ENCODE data around the gene PIP4K2C.
A peak's percentile ranks its signal among the peaks of the same experiment; 100 is the strongest.
"Not testable (repeated sequence)": the region's sequence is repeated elsewhere in the genome, so short reads cannot be mapped to it uniquely, and the experiment has no call there.

PIP4K2C gene

GRCh38 chr12:57554897-57555296 is 36.1 kb upstream of the PIP4K2C start:
- intact Hi-C loops (cut with DNase I), result no loop called here

GRCh38 chr12:57558864-57559263 is 32.1 kb upstream of the PIP4K2C start:
- intact Hi-C loops (cut with DNase I), result no loop called here
- DNase-seq, result no peak

More at GRCh38 chr12:57554897-57555296, 36.1 kb upstream of the PIP4K2C start:
- no peak for DNase-seq

GRCh38 chr12:57560516-57560915 is 30.5 kb upstream of the PIP4K2C start:
- intact Hi-C loops (cut with DNase I), result no loop called here
- no peak for DNase-seq

- intact Hi-C loops (cut with DNase I); DNase-seq: not testable (repeated sequence)
These were observed 29.9 kb upstream of the PIP4K2C start for GRCh38 chr12:57561117-57561516.

- intact Hi-C loops (cut with DNase I), result no loop called here
- DNase-seq, result no peak
These were observed 27.6 kb upstream of the PIP4K2C start for GRCh38 chr12:57563358-57563757.

- DNase-seq, result no peak
- intact Hi-C loops (cut with DNase I), result no loop called here
These were observed 26.7 kb upstream of the PIP4K2C start for GRCh38 chr12:57564178-57564740.

- intact Hi-C loops (cut with DNase I), result no loop called here
- DNase-seq, result no peak
These were observed 22.2 kb upstream of the PIP4K2C start for GRCh38 chr12:57568838-57569237.

GRCh38 chr12:57569858-57570257 is 21.1 kb upstream of the PIP4K2C start:
- DNase-seq, result no peak
- intact Hi-C loops (cut with DNase I), result no loop called here

GRCh38 chr12:57570438-57570837 is 20.6 kb upstream of the PIP4K2C start:
- DNase-seq; intact Hi-C loops (cut with DNase I): not testable (repeated sequence)

GRCh38 chr12:57571926-57572762 is 18.8 kb upstream of the PIP4K2C start:
- intact Hi-C loops (cut with DNase I), result no loop called here
- no peak for DNase-seq

- DNase-seq, result no peak
- intact Hi-C loops (cut with DNase I), result no loop called here
These were observed 16.2 kb upstream of the PIP4K2C start for GRCh38 chr12:57574795-57575194.

- intact Hi-C loops (cut with DNase I), result no loop called here
- DNase-seq, result no peak
These were observed 15.0 kb upstream of the PIP4K2C start for GRCh38 chr12:57575771-57576612.

GRCh38 chr12:57576613-57577160 is 14.3 kb upstream of the PIP4K2C start:
- no peak for DNase-seq
- intact Hi-C loops (cut with DNase I), result no loop called here

- DNase-seq, result no peak
- intact Hi-C loops (cut with DNase I), result no loop called here
These were observed 12.8 kb upstream of the PIP4K2C start for GRCh38 chr12:57577981-57578758.

GRCh38 chr12:57579011-57579410 is 12.0 kb upstream of the PIP4K2C start:
- intact Hi-C loops (cut with DNase I), result no loop called here
- no peak for DNase-seq

- intact Hi-C loops (cut with DNase I), result loop anchor here (5.0 kb wide), 2 partner anchors 112 to 157 kb away; partner anchors contain the start of genes AGAP2 and OS9
- DNase-seq, result no peak
These were observed 11.1 kb upstream of the PIP4K2C start for GRCh38 chr12:57579677-57580465.

GRCh38 chr12:57580466-57580795 is 10.6 kb upstream of the PIP4K2C start:
- DNase-seq, result peak in 1 of 10 donors; percentile 73
- intact Hi-C loops (cut with DNase I), result loop anchor here (5.0 kb wide), 2 partner anchors 112 to 157 kb away; partner anchors contain the start of genes AGAP2 and OS9

GRCh38 chr12:57581802-57582201 is 9.2 kb upstream of the PIP4K2C start:
- intact Hi-C loops (cut with DNase I), result loop anchor here (5.0 kb wide), 2 partner anchors 110 to 155 kb away; partner anchors contain the start of genes AGAP2 and OS9
- no peak for DNase-seq

- DNase-seq, result no peak
- intact Hi-C loops (cut with DNase I), result loop anchor here (5.0 kb wide), 2 partner anchors 110 to 155 kb away; partner anchors contain the start of genes AGAP2 and OS9
These were observed 8.6 kb upstream of the PIP4K2C start for GRCh38 chr12:57582440-57582839.
